GM12892 (cell line): Measurements from ENCODE around the gene NPHP4.

Experiments used
- POLR2A ChIP-seq: IDR thresholded peaks from 2 replicates; pipeline ENCODE4 v1.6.1; 2011; ENCODE audit warnings: low read depth, low read length, control low read depth
- POLR2AphosphoS5 ChIP-seq: IDR thresholded peaks from 2 replicates; pipeline ENCODE4 v1.6.1; 2011; ENCODE audit warnings: low read depth, low read length, control low read depth

DNA sequence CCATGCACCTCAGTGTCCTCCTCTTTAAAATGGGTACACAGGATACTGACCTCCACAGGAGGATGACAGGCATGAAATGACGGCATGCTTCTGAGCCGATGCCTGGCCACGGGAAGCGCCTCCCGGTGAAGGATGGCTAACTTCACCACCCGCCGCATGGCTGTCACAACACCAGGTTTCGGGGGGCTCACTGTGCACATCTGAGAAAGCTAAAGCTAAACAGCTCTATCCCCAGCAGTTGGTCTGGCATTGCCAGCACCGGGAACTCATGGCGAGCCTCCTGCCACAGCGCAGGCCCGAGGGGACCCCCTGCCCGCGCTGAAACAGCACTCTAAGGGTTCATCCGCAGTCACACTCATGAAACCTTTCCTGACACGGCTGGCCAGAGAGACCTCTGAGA lies 16.0 kb downstream of the NPHP4 start:
- no peak for TF ChIP-seq POLR2A
- TF ChIP-seq POLR2AphosphoS5: no peak
